ENCODE results near the gene RFWD3.

RFWD3 gene

DNA sequence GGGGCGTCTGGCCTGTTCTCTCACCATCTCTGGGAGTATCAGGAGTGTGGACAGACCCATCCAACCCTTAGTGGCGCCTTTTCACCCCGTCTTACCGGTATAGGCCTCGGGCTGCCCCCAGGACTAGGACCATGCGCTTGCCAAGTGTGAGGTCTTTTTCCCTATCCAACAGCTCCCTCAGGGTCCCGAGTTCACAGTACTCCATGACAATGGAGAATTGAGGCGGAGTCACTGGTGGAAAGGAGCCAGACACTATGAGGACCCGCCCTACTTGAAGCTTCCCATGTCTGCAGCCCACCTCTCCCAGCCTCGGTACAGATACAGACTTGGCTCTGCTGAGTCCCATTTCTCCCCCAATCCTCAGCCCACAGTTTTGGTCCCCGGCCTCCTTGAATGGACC lies 15.9 kb upstream of the RFWD3 start:
- POLR2A ChIA-PET = no interaction called here
- Histone ChIP-seq H3K4me3 (ENCODE audit: low read depth, low read length) (no peak overlapping the region), H3K27ac (ENCODE audit: extremely low read depth, low read depth, low read length) (no peak overlapping the region), H3K4me1 (ENCODE audit: control insufficient read depth, insufficient read depth, low read length) (no peaks in the 10 kb centered on the region), H3K36me3 (ENCODE audit: control insufficient read depth in 2 of 2, insufficient read depth in 1 of 2, low read length in 2 of 2) (no peaks in the 10 kb centered on the region), H3K9me3 (ENCODE audit: control insufficient read depth, insufficient read depth, low read depth, low read length) (no peaks in the 10 kb centered on the region)
- no peak for TF ChIP-seq ZBTB7A (tag by site-specific recombination; IDR thresholded peaks at IDR 0.05; ENCODE audit: low read depth)
- TF ChIP-seq ZNF112 (tag by site-specific recombination; IDR thresholded peaks at IDR 0.05) = no peak
- TF ChIP-seq, protein P1, sequence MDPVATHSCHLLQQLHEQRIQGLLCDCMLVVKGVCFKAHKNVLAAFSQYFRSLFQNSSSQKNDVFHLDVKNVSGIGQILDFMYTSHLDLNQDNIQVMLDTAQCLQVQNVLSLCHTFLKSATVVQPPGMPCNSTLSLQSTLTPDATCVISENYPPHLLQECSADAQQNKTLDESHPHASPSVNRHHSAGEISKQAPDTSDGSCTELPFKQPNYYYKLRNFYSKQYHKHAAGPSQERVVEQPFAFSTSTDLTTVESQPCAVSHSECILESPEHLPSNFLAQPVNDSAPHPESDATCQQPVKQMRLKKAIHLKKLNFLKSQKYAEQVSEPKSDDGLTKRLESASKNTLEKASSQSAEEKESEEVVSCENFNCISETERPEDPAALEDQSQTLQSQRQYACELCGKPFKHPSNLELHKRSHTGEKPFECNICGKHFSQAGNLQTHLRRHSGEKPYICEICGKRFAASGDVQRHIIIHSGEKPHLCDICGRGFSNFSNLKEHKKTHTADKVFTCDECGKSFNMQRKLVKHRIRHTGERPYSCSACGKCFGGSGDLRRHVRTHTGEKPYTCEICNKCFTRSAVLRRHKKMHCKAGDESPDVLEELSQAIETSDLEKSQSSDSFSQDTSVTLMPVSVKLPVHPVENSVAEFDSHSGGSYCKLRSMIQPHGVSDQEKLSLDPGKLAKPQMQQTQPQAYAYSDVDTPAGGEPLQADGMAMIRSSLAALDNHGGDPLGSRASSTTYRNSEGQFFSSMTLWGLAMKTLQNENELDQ (tag by site-specific recombination; IDR thresholded peaks at IDR 0.05; ENCODE audit: low read depth) = no peak
- TF ChIP-seq, protein P2, sequence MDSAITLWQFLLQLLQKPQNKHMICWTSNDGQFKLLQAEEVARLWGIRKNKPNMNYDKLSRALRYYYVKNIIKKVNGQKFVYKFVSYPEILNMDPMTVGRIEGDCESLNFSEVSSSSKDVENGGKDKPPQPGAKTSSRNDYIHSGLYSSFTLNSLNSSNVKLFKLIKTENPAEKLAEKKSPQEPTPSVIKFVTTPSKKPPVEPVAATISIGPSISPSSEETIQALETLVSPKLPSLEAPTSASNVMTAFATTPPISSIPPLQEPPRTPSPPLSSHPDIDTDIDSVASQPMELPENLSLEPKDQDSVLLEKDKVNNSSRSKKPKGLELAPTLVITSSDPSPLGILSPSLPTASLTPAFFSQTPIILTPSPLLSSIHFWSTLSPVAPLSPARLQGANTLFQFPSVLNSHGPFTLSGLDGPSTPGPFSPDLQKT (IDR thresholded peaks at IDR 0.05; ENCODE audit: borderline replicate concordance, low read depth, low read length) = no peak
- TF ChIP-seq, protein P3, sequence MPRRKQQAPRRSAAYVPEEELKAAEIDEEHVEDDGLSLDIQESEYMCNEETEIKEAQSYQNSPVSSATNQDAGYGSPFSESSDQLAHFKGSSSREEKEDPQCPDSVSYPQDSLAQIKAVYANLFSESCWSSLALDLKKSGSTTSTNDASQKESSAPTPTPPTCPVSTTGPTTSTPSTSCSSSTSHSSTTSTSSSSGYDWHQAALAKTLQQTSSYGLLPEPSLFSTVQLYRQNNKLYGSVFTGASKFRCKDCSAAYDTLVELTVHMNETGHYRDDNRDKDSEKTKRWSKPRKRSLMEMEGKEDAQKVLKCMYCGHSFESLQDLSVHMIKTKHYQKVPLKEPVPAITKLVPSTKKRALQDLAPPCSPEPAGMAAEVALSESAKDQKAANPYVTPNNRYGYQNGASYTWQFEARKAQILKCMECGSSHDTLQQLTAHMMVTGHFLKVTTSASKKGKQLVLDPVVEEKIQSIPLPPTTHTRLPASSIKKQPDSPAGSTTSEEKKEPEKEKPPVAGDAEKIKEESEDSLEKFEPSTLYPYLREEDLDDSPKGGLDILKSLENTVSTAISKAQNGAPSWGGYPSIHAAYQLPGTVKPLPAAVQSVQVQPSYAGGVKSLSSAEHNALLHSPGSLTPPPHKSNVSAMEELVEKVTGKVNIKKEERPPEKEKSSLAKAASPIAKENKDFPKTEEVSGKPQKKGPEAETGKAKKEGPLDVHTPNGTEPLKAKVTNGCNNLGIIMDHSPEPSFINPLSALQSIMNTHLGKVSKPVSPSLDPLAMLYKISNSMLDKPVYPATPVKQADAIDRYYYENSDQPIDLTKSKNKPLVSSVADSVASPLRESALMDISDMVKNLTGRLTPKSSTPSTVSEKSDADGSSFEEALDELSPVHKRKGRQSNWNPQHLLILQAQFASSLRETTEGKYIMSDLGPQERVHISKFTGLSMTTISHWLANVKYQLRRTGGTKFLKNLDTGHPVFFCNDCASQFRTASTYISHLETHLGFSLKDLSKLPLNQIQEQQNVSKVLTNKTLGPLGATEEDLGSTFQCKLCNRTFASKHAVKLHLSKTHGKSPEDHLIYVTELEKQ (tag by site-specific recombination; IDR thresholded peaks at IDR 0.05; ENCODE audit: borderline replicate concordance) = no peak
- no peak for TF ChIP-seq ZNF133 (tag by site-specific recombination; IDR thresholded peaks at IDR 0.05)
- CTCF ChIA-PET = no interaction called here

DNA sequence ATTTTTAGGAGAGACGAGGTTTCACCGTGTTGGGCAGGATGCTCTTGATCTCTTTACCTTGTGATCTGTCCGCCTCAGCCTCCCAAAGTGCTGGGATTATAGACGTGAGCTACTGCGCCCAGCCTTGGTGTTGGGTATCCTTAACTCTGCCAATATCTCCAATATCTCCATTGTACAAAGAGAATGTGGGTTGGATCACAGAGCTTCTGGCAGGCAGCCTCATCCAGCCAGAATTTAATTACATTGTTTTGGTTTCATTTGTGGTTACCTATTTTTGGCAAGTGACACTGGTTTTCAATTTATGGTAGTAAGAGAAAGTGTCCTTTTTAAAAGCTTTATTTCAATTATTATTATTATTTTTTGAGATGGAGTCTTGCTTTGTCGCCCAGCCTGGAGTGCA lies 14.0 kb upstream of the RFWD3 start:
- ChIA-PET POLR2A (no interaction called here), CTCF (interaction anchor here (0.6 kb wide), 1 partner anchor 133 kb away, joined by 3 read pairs; no protein-coding TSS in a partner anchor)
- H3K36me3 ChIP-seq (ENCODE audit: control insufficient read depth in 2 of 2, insufficient read depth in 1 of 2, low read length in 2 of 2) = no peaks in the 10 kb centered on the region
- TF ChIP-seq ZNF473 (tag by site-specific recombination; IDR thresholded peaks at IDR 0.05) (no peak), ZNF529 (tag by site-specific recombination; IDR thresholded peaks at IDR 0.05; ENCODE audit: insufficient replicate concordance) (no peak), KLF8 (tag by site-specific recombination; IDR thresholded peaks at IDR 0.05) (no peak), ZNF335 (tag by site-specific recombination; conservative IDR thresholded peaks at IDR 0.05) (no peak), ZNF146 (tag by site-specific recombination; IDR thresholded peaks at IDR 0.05) (no peak), HOXC10 (CRISPR knock-in tag; IDR thresholded peaks at IDR 0.05) (no peak), ZXDB (tag by site-specific recombination; IDR thresholded peaks at IDR 0.05) (no peak)
- TF ChIP-seq, protein P4, sequence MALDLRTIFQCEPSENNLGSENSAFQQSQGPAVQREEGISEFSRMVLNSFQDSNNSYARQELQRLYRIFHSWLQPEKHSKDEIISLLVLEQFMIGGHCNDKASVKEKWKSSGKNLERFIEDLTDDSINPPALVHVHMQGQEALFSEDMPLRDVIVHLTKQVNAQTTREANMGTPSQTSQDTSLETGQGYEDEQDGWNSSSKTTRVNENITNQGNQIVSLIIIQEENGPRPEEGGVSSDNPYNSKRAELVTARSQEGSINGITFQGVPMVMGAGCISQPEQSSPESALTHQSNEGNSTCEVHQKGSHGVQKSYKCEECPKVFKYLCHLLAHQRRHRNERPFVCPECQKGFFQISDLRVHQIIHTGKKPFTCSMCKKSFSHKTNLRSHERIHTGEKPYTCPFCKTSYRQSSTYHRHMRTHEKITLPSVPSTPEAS (tag by site-specific recombination; IDR thresholded peaks at IDR 0.05) = no peak
- no peaks in the 10 kb centered on the region for H3K4me1 ChIP-seq (ENCODE audit: control insufficient read depth, insufficient read depth, low read length)
- H3K4me3 ChIP-seq (ENCODE audit: low read depth, low read length) = no peak overlapping the region
- H3K9me3 ChIP-seq (ENCODE audit: control insufficient read depth, insufficient read depth, low read depth, low read length) = no peaks in the 10 kb centered on the region
- H3K27ac ChIP-seq (ENCODE audit: extremely low read depth, low read depth, low read length) = no peak overlapping the region

DNA sequence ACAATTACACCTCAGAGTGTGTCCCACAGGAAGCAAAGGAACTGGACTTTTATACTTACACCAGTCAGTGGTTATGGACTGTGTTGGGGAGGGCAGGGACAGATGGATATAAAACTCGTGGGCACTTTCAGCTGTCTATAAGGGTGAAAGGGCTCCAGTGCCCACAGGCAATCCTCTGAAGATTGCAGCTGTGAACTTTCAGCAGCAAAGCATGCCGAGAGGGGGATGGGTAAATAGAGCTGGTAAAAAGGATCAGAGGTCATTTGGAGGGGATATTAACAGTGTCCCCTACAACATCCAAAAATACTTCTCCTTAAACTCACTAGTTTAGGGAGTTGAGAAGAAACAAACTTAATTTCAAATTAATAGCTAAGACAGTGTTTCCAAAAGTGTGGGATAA lies 13.3 kb upstream of the RFWD3 start:
- no peak overlapping the region for H3K27ac ChIP-seq (ENCODE audit: extremely low read depth, low read depth, low read length)
- H3K4me1 ChIP-seq (ENCODE audit: control insufficient read depth, insufficient read depth, low read length) = no peaks in the 10 kb centered on the region
- no peaks in the 10 kb centered on the region for H3K9me3 ChIP-seq (ENCODE audit: control insufficient read depth, insufficient read depth, low read depth, low read length)
- CTCF ChIA-PET = interaction anchor here (0.7 kb wide), 1 partner anchor 98 kb away, joined by 3 read pairs; no protein-coding TSS in a partner anchor
- no peaks in the 10 kb centered on the region for H3K36me3 ChIP-seq (ENCODE audit: control insufficient read depth in 2 of 2, insufficient read depth in 1 of 2, low read length in 2 of 2)
- H3K4me3 ChIP-seq (ENCODE audit: low read depth, low read length) = no peak overlapping the region
- POLR2A ChIA-PET = no interaction called here
- TF ChIP-seq ZNF354C (tag by site-specific recombination; IDR thresholded peaks at IDR 0.05; ENCODE audit: borderline replicate concordance, low read depth) (no peak), ZNF174 (tag by site-specific recombination; IDR thresholded peaks at IDR 0.05) (no peak), ZFP3 (tag by site-specific recombination; IDR thresholded peaks at IDR 0.05; ENCODE audit: low read depth) (no peak), ZNF248 (tag by site-specific recombination; IDR thresholded peaks at IDR 0.05) (no peak), ZNF16 (tag by site-specific recombination; IDR thresholded peaks at IDR 0.05; ENCODE audit: low read depth) (no peak)
- TF ChIP-seq, protein P5, sequence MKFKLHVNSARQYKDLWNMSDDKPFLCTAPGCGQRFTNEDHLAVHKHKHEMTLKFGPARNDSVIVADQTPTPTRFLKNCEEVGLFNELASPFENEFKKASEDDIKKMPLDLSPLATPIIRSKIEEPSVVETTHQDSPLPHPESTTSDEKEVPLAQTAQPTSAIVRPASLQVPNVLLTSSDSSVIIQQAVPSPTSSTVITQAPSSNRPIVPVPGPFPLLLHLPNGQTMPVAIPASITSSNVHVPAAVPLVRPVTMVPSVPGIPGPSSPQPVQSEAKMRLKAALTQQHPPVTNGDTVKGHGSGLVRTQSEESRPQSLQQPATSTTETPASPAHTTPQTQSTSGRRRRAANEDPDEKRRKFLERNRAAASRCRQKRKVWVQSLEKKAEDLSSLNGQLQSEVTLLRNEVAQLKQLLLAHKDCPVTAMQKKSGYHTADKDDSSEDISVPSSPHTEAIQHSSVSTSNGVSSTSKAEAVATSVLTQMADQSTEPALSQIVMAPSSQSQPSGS (tag by site-specific recombination; IDR thresholded peaks at IDR 0.05; ENCODE audit: low read depth) = no peak
- TF ChIP-seq, protein P6, sequence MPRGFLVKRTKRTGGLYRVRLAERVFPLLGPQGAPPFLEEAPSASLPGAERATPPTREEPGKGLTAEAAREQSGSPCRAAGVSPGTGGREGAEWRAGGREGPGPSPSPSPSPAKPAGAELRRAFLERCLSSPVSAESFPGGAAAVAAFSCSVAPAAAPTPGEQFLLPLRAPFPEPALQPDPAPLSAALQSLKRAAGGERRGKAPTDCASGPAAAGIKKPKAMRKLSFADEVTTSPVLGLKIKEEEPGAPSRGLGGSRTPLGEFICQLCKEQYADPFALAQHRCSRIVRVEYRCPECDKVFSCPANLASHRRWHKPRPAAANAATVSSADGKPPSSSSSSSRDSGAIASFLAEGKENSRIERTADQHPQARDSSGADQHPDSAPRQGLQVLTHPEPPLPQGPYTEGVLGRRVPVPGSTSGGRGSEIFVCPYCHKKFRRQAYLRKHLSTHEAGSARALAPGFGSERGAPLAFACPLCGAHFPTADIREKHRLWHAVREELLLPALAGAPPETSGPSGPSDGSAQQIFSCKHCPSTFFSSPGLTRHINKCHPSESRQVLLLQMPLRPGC (tag by site-specific recombination; IDR thresholded peaks at IDR 0.05) = no peak

All from HEK293 (cell line).